ENCODE measurements around the gene ILF3. TPM values are rescaled to one million over a fixed set of nuclear protein-coding genes. Genes with fewer than 3 reads are reported as not detected.
"Not testable (repeated sequence)": the region's sequence is repeated elsewhere in the genome, so short reads cannot be mapped to it uniquely, and the experiment has no call there.

ILF3 gene
- total RNA-seq, 1 experiment from 2014 or later, result 365 TPM

DNA sequence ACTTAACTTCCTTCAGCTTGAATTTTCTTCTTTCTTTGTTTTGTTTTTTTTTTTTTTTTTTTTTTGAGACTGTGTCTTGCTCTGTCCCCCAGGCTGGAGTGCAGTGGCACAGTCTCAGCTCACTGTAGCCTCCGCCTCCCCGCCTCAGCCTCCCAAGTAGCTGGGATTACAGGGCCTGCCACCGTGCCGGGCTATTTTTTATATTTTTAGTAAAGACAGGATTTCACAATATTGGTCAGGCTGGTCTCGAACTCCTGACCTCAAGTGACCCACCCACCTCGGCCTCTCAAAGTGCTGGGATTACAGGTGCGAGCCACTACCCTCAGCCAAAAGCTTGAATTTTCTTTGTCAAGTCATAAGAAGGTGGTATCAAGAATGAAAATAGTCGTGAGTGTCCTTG is 21.1 kb downstream of the ILF3 start:
- POLR2A ChIA-PET; H3K27ac ChIP-seq (ENCODE audit: low read length); DNase-seq (ENCODE audit: low read depth, low spot score); ATAC-seq; H3K27me3 ChIP-seq (ENCODE audit: control insufficient read depth, insufficient read depth, low read length); in situ Hi-C loops (cut with HindIII; ENCODE audit: low pct_unique_long_range_greater_than_20kb, low sequenced_read_pairs); H3K9me3 ChIP-seq (ENCODE audit: control insufficient read depth, insufficient read depth, low read depth, low read length); H3K4me1 ChIP-seq (ENCODE audit: control insufficient read depth, insufficient read depth, low read length); H3K4me3 ChIP-seq (ENCODE audit: low read depth in 2 of 2, low read length in 2 of 2); BruUV-seq (replicated peaks); CTCF ChIA-PET; intact Hi-C loops (cut with micrococcal nuclease; ENCODE audit: unreplicated experiment): not testable (repeated sequence)
- peaks cover 25% of the 10 kb centered on the region for H3K36me3 ChIP-seq (ENCODE audit: control insufficient read depth, insufficient read depth, low read length)

DNA sequence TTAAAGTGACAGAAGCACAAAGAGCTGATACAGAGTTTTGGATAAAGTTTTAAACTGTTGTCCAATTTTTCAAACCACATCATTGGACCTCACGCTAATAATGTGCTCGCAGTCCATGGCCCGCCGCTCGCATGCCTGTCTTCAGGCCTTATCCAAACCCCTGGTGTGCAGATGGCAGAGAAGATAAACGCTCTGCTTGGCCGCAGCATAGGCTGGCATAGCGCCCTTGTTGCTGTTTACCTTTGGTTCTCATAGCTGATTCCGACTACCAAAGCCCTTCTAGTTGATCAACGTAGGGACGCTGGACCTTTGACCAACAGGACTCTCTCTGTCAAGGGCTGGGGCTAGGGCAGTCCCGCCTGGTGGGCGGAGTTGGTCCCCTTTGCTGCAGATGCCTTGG is 23.6 kb downstream of the ILF3 start:
- TF ChIP-seq CTCF (IDR thresholded peaks at IDR 0.05) (no peak), REST (IDR thresholded peaks at IDR 0.05; ENCODE audit: insufficient read depth in 1 of 2, low read depth in 2 of 2, low read length in 1 of 2) (no peak), POLR2AphosphoS5 (IDR thresholded peaks at IDR 0.05; ENCODE audit: low read depth, low read length) (no peak), TCF7L2 (IDR thresholded peaks at IDR 0.05; ENCODE audit: low read depth, low read length) (no peak), SIN3A (IDR thresholded peaks at IDR 0.05; ENCODE audit: borderline replicate concordance, insufficient read depth, low read depth, low read length) (no peak)
- Histone ChIP-seq H3K27ac (ENCODE audit: low read length) (no peak overlapping the region), H3K36me3 (ENCODE audit: control insufficient read depth, insufficient read depth, low read length) (peaks cover 22% of the 10 kb centered on the region), H3K27me3 (ENCODE audit: control insufficient read depth, insufficient read depth, low read length) (no peaks in the 10 kb centered on the region), H3K4me3 (ENCODE audit: low read depth in 2 of 2, low read length in 2 of 2) (no peak overlapping the region), H3K4me1 (ENCODE audit: control insufficient read depth, insufficient read depth, low read length) (no peaks in the 10 kb centered on the region), H3K9me3 (ENCODE audit: control insufficient read depth, insufficient read depth, low read depth, low read length) (no peaks in the 10 kb centered on the region)
- CTCF ChIA-PET, result no interaction called here
- POLR2A ChIA-PET, result no interaction called here
- no peak for ATAC-seq
- intact Hi-C loops (cut with micrococcal nuclease; ENCODE audit: unreplicated experiment) (no loop called here), in situ Hi-C loops (cut with HindIII; ENCODE audit: low pct_unique_long_range_greater_than_20kb, low sequenced_read_pairs) (no loop called here)
- no TSS peak for BruUV-seq (replicated peaks)
- DNase-seq (ENCODE audit: low read depth, low spot score), result no peak

DNA sequence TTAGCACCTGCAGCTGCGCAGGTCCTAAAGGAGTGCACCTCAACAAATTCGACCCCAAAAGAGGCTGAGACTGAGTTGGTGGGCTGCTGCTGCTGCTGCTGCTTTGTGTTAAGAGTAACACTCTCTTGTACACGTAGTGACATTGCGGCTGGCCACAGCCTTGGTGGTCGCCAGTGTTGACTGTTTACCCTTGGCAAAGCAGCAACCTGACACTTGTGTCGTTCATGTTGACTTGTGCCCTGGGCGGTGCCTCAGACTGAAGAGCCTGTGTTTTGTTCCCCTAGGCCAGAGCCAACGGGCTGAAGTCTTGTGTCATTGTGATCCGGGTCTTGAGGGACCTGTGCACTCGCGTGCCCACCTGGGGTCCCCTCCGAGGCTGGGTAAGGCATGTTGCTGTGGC is 24.7 kb downstream of the ILF3 start:
- Histone ChIP-seq H3K4me1 (ENCODE audit: control insufficient read depth, insufficient read depth, low read length) (no peaks in the 10 kb centered on the region), H3K9me3 (ENCODE audit: control insufficient read depth, insufficient read depth, low read depth, low read length) (no peaks in the 10 kb centered on the region), H3K27ac (ENCODE audit: low read length) (no peak overlapping the region), H3K36me3 (ENCODE audit: control insufficient read depth, insufficient read depth, low read length) (peaks cover 20% of the 10 kb centered on the region), H3K27me3 (ENCODE audit: control insufficient read depth, insufficient read depth, low read length) (no peaks in the 10 kb centered on the region), H3K4me3 (ENCODE audit: low read depth in 2 of 2, low read length in 2 of 2) (no peak overlapping the region)
- in situ Hi-C loops (cut with HindIII; ENCODE audit: low pct_unique_long_range_greater_than_20kb, low sequenced_read_pairs) (no loop called here), intact Hi-C loops (cut with micrococcal nuclease; ENCODE audit: unreplicated experiment) (no loop called here)
- no peak for DNase-seq (ENCODE audit: low read depth, low spot score)
- no TSS peak for BruUV-seq (replicated peaks)
- no peak for TF ChIP-seq REST (IDR thresholded peaks at IDR 0.05; ENCODE audit: insufficient read depth in 1 of 2, low read depth in 2 of 2, low read length in 1 of 2)
- no peak for TF ChIP-seq CTCF (IDR thresholded peaks at IDR 0.05)
- TF ChIP-seq POLR2AphosphoS5 (IDR thresholded peaks at IDR 0.05; ENCODE audit: low read depth, low read length), result no peak
- TF ChIP-seq SIN3A (IDR thresholded peaks at IDR 0.05; ENCODE audit: borderline replicate concordance, insufficient read depth, low read depth, low read length), result no peak
- no peak for TF ChIP-seq TCF7L2 (IDR thresholded peaks at IDR 0.05; ENCODE audit: low read depth, low read length)
- ChIA-PET CTCF (no interaction called here), POLR2A (no interaction called here)
- no peak for ATAC-seq
